Activated T-helper 2 cell treated with anti-CD3 and anti-CD28 coated beads, Interferon-gamma antibody, Interleukin-2, Interleukin-4, amounts not matched to agents 10 μg/mL and 5 μg/mL and 100 μg/mL, durations not matched to agents 14 hours and 24 hours and 36 hours (primary cell): ENCODE results near the gene CILP2. TPM values are rescaled to one million over a fixed set of nuclear protein-coding genes. Genes with fewer than 3 reads are reported as not detected.

Experiments used
- DNase-seq: peaks from one replicate; pipeline ENCODE4 v3.0.0; 2021; ENCODE audit warnings: low spot score
- H3K27ac Mint-ChIP-seq: one replicate; pipeline ENCODE4 v1.8.0; 2021; ENCODE audit warnings: mixed read lengths
- H3K27me3 Mint-ChIP-seq: one replicate; pipeline ENCODE4 v1.8.0; 2021; ENCODE audit warnings: low read depth, mixed read lengths
- H3K36me3 Mint-ChIP-seq: one replicate; pipeline ENCODE4 v1.8.0; 2021; ENCODE audit warnings: low read depth, mixed read lengths
- H3K4me1 Mint-ChIP-seq: one replicate; pipeline ENCODE4 v1.8.0; 2021; ENCODE audit warnings: low read depth, mixed read lengths
- H3K4me3 Mint-ChIP-seq: one replicate; pipeline ENCODE4 v1.8.0; 2021; ENCODE audit warnings: low read depth, mild to moderate bottlenecking, moderate library complexity, mixed read lengths
- H3K9me3 Mint-ChIP-seq: one replicate; pipeline ENCODE4 v1.8.0; 2021; ENCODE audit warnings: mixed read lengths
- intact Hi-C: fragments of 100-400 bp; cut with micrococcal nuclease; formaldehyde crosslinking; loops from one replicate; pipeline ENCODE4 v1.15.1; 2023
- total RNA-seq: library from RNA; stranded (reverse); gene quantifications from 2 replicates; pipeline ENCODE4 v1.2.3, GENCODE V29; 2022

CILP2 gene
- 0.14 and 0.21 TPM in 2 replicates for total RNA-seq

GRCh38 chr19:19538061-19538784 is at the start of gene CILP2:
Gene CILP2, plus strand, starts transcription at chr19:19538265. Its CDS starts 85 bp downstream, at chr19:19538350.
- Mint-ChIP-seq H3K4me1 (peaks cover 13% of the 10 kb centered on the region), H3K4me3 (peak within 1 kb of the TSS; percentile 7), H3K27me3 (peaks cover 21% of the 10 kb centered on the region), H3K36me3 (peaks cover 6% of the 10 kb centered on the region), H3K9me3 (no peaks in the 10 kb centered on the region), H3K27ac (no peak within 1 kb of the TSS)
- intact Hi-C loops: no loop called here
- DNase-seq: no peak

GRCh38 chr19:19488875-19489690 is 49.0 kb upstream of the CILP2 start:
- peaks cover 20% of the 10 kb centered on the region for H3K36me3 Mint-ChIP-seq
- H3K4me1 Mint-ChIP-seq: peaks cover 36% of the 10 kb centered on the region

GRCh38 chr19:19489804-19490204 is 48.3 kb upstream of the CILP2 start:
- Mint-ChIP-seq H3K9me3 (no peaks in the 10 kb centered on the region), H3K4me1 (peaks cover 36% of the 10 kb centered on the region), H3K4me3 (peak overlapping the region; percentile 13), H3K27me3 (no peaks in the 10 kb centered on the region), H3K27ac (peak overlapping the region; percentile 98), H3K36me3 (peaks cover 26% of the 10 kb centered on the region)
- DNase-seq: no peak
- intact Hi-C loops: loop anchor here (1.0 to 5.0 kb wide), 4 partner anchors 31 to 124 kb away; no protein-coding TSS in a partner anchor

More at GRCh38 chr19:19488875-19489690, 49.0 kb upstream of the CILP2 start:
- Mint-ChIP-seq H3K4me3 (peak overlapping the region; percentile 53), H3K9me3 (no peaks in the 10 kb centered on the region), H3K27me3 (no peaks in the 10 kb centered on the region), H3K27ac (peak overlapping the region; percentile 98)
- DNase-seq: peak; percentile 93
- intact Hi-C loops: loop anchor here (1.0 to 5.0 kb wide), 3 partner anchors 30 to 82 kb away; no protein-coding TSS in a partner anchor

- H3K27ac Mint-ChIP-seq: peak overlapping the region; percentile 98
- intact Hi-C loops: loop anchor here (1.0 kb wide), 1 partner anchor 124 kb away; no protein-coding TSS in a partner anchor
- peaks cover 35% of the 10 kb centered on the region for H3K4me1 Mint-ChIP-seq
Measured at GRCh38 chr19:19490214-19490968, 47.7 kb upstream of the CILP2 start.

GRCh38 chr19:19491321-19492025 is 46.6 kb upstream of the CILP2 start:
- intact Hi-C loops: no loop called here
- Mint-ChIP-seq H3K9me3 (no peaks in the 10 kb centered on the region), H3K27ac (no peak overlapping the region), H3K4me3 (no peak overlapping the region), H3K27me3 (no peaks in the 10 kb centered on the region), H3K4me1 (peaks cover 34% of the 10 kb centered on the region), H3K36me3 (peaks cover 39% of the 10 kb centered on the region)
- no peak for DNase-seq

More at GRCh38 chr19:19490214-19490968, 47.7 kb upstream of the CILP2 start:
- Mint-ChIP-seq H3K9me3 (no peaks in the 10 kb centered on the region), H3K27me3 (no peaks in the 10 kb centered on the region), H3K4me3 (peak overlapping the region; percentile 13), H3K36me3 (peaks cover 29% of the 10 kb centered on the region)
- DNase-seq: peak; percentile 73

- intact Hi-C loops: no loop called here
- H3K36me3 Mint-ChIP-seq: peaks cover 45% of the 10 kb centered on the region
Measured at GRCh38 chr19:19492026-19492610, 45.9 kb upstream of the CILP2 start.

GRCh38 chr19:19493841-19494546 is 44.1 kb upstream of the CILP2 start:
- H3K36me3 Mint-ChIP-seq: peaks cover 53% of the 10 kb centered on the region
- H3K9me3 Mint-ChIP-seq: no peaks in the 10 kb centered on the region
- peaks cover 19% of the 10 kb centered on the region for H3K4me1 Mint-ChIP-seq
- no peaks in the 10 kb centered on the region for H3K27me3 Mint-ChIP-seq
- no peak for DNase-seq
- no peak overlapping the region for H3K27ac Mint-ChIP-seq
- H3K4me3 Mint-ChIP-seq: no peak overlapping the region
- intact Hi-C loops: no loop called here

More at GRCh38 chr19:19492026-19492610, 45.9 kb upstream of the CILP2 start:
- Mint-ChIP-seq H3K4me1 (peaks cover 34% of the 10 kb centered on the region), H3K9me3 (no peaks in the 10 kb centered on the region), H3K27me3 (no peaks in the 10 kb centered on the region), H3K4me3 (no peak overlapping the region), H3K27ac (no peak overlapping the region)
- no peak for DNase-seq

GRCh38 chr19:19495614-19496603 is 42.2 kb upstream of the CILP2 start:
- no peak for DNase-seq
- Mint-ChIP-seq H3K4me3 (no peak overlapping the region), H3K36me3 (peaks cover 53% of the 10 kb centered on the region), H3K27ac (no peak overlapping the region), H3K4me1 (no peaks in the 10 kb centered on the region), H3K27me3 (no peaks in the 10 kb centered on the region), H3K9me3 (no peaks in the 10 kb centered on the region)
- intact Hi-C loops: no loop called here

GRCh38 chr19:19498255-19498991 is 39.6 kb upstream of the CILP2 start:
- no peaks in the 10 kb centered on the region for H3K9me3 Mint-ChIP-seq
- H3K4me3 Mint-ChIP-seq: no peak overlapping the region
- H3K27ac Mint-ChIP-seq: no peak overlapping the region
- no peaks in the 10 kb centered on the region for H3K27me3 Mint-ChIP-seq
- no peaks in the 10 kb centered on the region for H3K4me1 Mint-ChIP-seq
- DNase-seq: no peak
- intact Hi-C loops: no loop called here
- peaks cover 65% of the 10 kb centered on the region for H3K36me3 Mint-ChIP-seq

GRCh38 chr19:19499272-19499995 is 38.6 kb upstream of the CILP2 start:
- Mint-ChIP-seq H3K4me1 (no peaks in the 10 kb centered on the region), H3K27me3 (no peaks in the 10 kb centered on the region), H3K4me3 (no peak overlapping the region), H3K27ac (no peak overlapping the region), H3K9me3 (no peaks in the 10 kb centered on the region), H3K36me3 (peaks cover 64% of the 10 kb centered on the region)
- intact Hi-C loops: no loop called here
- no peak for DNase-seq
